ENCODE data around the gene MAML3.

Gene MAML3

DNA sequence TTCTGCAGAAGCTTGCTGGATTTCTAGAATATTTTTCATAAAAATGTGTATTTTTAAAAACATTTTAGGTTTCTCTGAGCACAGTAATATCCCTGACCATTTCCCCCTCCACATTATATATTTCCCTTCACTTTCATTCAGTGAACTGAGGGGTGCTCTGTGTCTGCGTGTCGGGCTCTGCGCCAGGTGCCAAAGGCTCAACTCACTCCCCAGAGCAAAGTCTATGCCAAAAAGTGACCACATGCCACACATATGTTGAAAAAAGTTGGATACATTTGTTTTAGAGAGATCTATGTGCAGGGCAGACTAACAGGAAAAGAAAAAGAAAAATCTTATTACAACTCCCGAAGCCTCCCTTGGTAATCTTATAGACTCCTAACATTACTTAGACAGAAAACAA, 254.6 kb downstream of the MAML3 start:
- H3K9me3 ChIP-seq (ENCODE audit: control insufficient read depth, insufficient read depth, low read length): no peaks in the 10 kb centered on the region
- no peaks in the 10 kb centered on the region for H3K36me3 ChIP-seq (ENCODE audit: control insufficient read depth, low read length)
- H3K4me1 ChIP-seq (ENCODE audit: control insufficient read depth, low read length): no peaks in the 10 kb centered on the region
- no peaks in the 10 kb centered on the region for H3K79me2 ChIP-seq (ENCODE audit: control insufficient read depth, low read length)
- TF ChIP-seq EZH2phosphoT487 (IDR thresholded peaks at IDR 0.05; ENCODE audit: borderline replicate concordance, low read length): no peak
- no peaks in the 10 kb centered on the region; the same call in 1 of the 2 replicates for H3F3A ChIP-seq (ENCODE audit: control insufficient read depth, insufficient read depth)
- H3K4me3 ChIP-seq (ENCODE audit: low read length): no peak overlapping the region
- H4K20me1 ChIP-seq (ENCODE audit: control insufficient read depth, insufficient read depth, low read depth, low read length): 0 out of 2 replicates have a peak, but pooled peaks cover 2% of the 10 kb centered on the region
- H3K9me2 ChIP-seq (replicated peaks; ENCODE audit: control insufficient read depth, low read length): no peaks in the 10 kb centered on the region
- H3K4me2 ChIP-seq (ENCODE audit: low read length): no peak overlapping the region
- H3K27ac ChIP-seq (ENCODE audit: low read depth, low read length): no peak overlapping the region
- no peaks in the 10 kb centered on the region for H3K27me3 ChIP-seq (ENCODE audit: control insufficient read depth, low read length)

DNA sequence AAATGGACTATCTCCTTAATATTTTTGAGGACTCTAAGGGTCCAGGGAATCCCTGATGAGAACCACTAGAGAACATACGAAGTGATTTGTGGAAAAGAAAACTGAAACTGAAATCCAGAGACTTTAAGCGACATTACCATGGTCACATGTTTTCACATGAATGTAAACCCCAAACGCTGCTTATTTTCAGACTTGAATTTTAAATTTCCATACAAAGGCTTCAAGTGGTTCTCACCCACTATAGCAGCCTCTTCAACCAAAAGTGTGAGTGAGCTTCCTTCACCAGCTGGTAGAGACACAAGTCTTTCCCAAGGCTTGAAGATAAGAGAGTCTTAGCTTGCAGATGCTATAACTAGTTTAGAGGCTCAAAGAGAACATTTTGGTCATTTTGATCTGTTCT, 255.7 kb downstream of the MAML3 start:
- H3K79me2 ChIP-seq (ENCODE audit: control insufficient read depth, low read length): no peaks in the 10 kb centered on the region
- H4K20me1 ChIP-seq (ENCODE audit: control insufficient read depth, insufficient read depth, low read depth, low read length): no peaks in the 10 kb centered on the region
- H3K4me3 ChIP-seq (ENCODE audit: low read length): no peak overlapping the region
- no peaks in the 10 kb centered on the region for H3K36me3 ChIP-seq (ENCODE audit: control insufficient read depth, low read length)
- H3K9me2 ChIP-seq (replicated peaks; ENCODE audit: control insufficient read depth, low read length): no peaks in the 10 kb centered on the region
- H3K27ac ChIP-seq (ENCODE audit: low read depth, low read length): no peak overlapping the region
- H3K4me2 ChIP-seq (ENCODE audit: low read length): no peak overlapping the region
- no peaks in the 10 kb centered on the region; the same call in 1 of the 2 replicates for H3F3A ChIP-seq (ENCODE audit: control insufficient read depth, insufficient read depth)
- H3K9me3 ChIP-seq (ENCODE audit: control insufficient read depth, insufficient read depth, low read length): no peaks in the 10 kb centered on the region
- H3K27me3 ChIP-seq (ENCODE audit: control insufficient read depth, low read length): no peaks in the 10 kb centered on the region
- no peaks in the 10 kb centered on the region for H3K4me1 ChIP-seq (ENCODE audit: control insufficient read depth, low read length)
- TF ChIP-seq, protein P1, sequence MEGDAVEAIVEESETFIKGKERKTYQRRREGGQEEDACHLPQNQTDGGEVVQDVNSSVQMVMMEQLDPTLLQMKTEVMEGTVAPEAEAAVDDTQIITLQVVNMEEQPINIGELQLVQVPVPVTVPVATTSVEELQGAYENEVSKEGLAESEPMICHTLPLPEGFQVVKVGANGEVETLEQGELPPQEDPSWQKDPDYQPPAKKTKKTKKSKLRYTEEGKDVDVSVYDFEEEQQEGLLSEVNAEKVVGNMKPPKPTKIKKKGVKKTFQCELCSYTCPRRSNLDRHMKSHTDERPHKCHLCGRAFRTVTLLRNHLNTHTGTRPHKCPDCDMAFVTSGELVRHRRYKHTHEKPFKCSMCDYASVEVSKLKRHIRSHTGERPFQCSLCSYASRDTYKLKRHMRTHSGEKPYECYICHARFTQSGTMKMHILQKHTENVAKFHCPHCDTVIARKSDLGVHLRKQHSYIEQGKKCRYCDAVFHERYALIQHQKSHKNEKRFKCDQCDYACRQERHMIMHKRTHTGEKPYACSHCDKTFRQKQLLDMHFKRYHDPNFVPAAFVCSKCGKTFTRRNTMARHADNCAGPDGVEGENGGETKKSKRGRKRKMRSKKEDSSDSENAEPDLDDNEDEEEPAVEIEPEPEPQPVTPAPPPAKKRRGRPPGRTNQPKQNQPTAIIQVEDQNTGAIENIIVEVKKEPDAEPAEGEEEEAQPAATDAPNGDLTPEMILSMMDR (IDR thresholded peaks at IDR 0.05; ENCODE audit: low read depth, low read length, poor library complexity, severe bottlenecking): no peak
- no peak for TF ChIP-seq EZH2phosphoT487 (IDR thresholded peaks at IDR 0.05; ENCODE audit: borderline replicate concordance, low read length)

DNA sequence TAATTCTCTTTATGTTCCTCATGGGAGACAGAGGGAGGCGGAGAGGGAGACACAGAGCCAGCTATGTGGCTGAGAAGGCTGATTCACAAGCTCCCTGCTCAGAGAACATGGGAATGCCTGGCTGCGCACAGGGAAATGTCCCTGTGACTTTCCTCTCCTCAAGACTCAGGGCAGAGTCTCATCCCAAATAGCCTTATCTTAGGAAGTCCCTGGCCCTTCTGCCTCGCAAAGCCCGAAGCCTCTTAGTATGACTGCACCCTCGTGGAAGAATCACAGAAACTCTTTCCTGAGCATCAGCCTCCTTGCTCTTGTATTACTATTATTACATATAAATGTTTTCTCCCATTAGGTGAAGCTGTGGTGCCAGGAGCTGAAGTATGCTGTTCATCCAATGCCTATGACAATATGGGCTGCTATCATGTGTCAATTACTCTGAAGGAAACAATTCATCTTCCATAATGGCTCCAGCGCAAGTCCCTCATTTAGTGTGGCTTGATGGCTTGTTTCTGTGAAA, 257.8 kb downstream of the MAML3 start:
- H3K9me3 ChIP-seq (ENCODE audit: control insufficient read depth, insufficient read depth, low read length): no peaks in the 10 kb centered on the region
- no peak overlapping the region for H3K4me3 ChIP-seq (ENCODE audit: low read length)
- no peaks in the 10 kb centered on the region for H3K79me2 ChIP-seq (ENCODE audit: control insufficient read depth, low read length)

DNA sequence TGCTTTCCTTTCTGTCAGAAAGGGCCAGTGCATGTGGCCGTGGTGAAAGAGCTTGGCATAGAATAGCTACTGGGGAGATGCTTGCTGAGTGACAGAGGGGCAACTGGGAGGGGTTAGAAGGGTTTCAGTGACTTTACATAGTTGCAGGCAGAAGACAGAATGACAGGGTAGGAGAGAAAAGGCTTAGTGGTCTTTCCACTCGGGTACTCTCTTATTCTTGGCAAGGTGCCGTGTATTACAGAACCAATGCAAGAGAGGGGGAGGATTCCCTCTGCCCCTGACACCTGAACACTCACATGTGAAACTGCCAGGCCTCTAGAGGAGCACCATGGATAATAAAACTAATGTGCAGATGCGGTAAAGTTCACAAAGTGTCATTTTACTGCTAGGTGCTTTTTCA, 260.2 kb downstream of the MAML3 start:
- no peak for TF ChIP-seq EZH2phosphoT487 (IDR thresholded peaks at IDR 0.05; ENCODE audit: borderline replicate concordance, low read length)
- TF ChIP-seq, protein P1 (IDR thresholded peaks at IDR 0.05; ENCODE audit: low read depth, low read length, poor library complexity, severe bottlenecking): no peak
- Histone ChIP-seq H3K27me3 (ENCODE audit: control insufficient read depth, low read length) (no peaks in the 10 kb centered on the region), H3K27ac (ENCODE audit: low read depth, low read length) (no peak overlapping the region), H3F3A (ENCODE audit: control insufficient read depth, insufficient read depth) (no peaks in the 10 kb centered on the region), H3K4me2 (ENCODE audit: low read length) (no peak overlapping the region), H3K9me2 (replicated peaks; ENCODE audit: control insufficient read depth, low read length) (no peaks in the 10 kb centered on the region), H3K79me2 (ENCODE audit: control insufficient read depth, low read length) (no peaks in the 10 kb centered on the region), H4K20me1 (ENCODE audit: control insufficient read depth, insufficient read depth, low read depth, low read length) (no peaks in the 10 kb centered on the region), H3K4me1 (ENCODE audit: control insufficient read depth, low read length) (peaks cover 3% of the 10 kb centered on the region), H3K4me3 (ENCODE audit: low read length) (no peak overlapping the region), H3K9me3 (ENCODE audit: control insufficient read depth, insufficient read depth, low read length) (no peaks in the 10 kb centered on the region), H3K36me3 (ENCODE audit: control insufficient read depth, low read length) (peaks cover 3% of the 10 kb centered on the region; the same call in 1 of the 2 replicates)

More for the DNA sequence above, 257.8 kb downstream of the MAML3 start:
- H3K9me2 ChIP-seq (replicated peaks; ENCODE audit: control insufficient read depth, low read length): no peaks in the 10 kb centered on the region
- no peak overlapping the region for H3K27ac ChIP-seq (ENCODE audit: low read depth, low read length)
- no peaks in the 10 kb centered on the region for H3K4me1 ChIP-seq (ENCODE audit: control insufficient read depth, low read length)
- H3K36me3 ChIP-seq (ENCODE audit: control insufficient read depth, low read length): no peaks in the 10 kb centered on the region
- no peak overlapping the region for H3K4me2 ChIP-seq (ENCODE audit: low read length)
- no peaks in the 10 kb centered on the region for H3K27me3 ChIP-seq (ENCODE audit: control insufficient read depth, low read length)
- no peaks in the 10 kb centered on the region for H4K20me1 ChIP-seq (ENCODE audit: control insufficient read depth, insufficient read depth, low read depth, low read length)
- no peak for TF ChIP-seq EZH2phosphoT487 (IDR thresholded peaks at IDR 0.05; ENCODE audit: borderline replicate concordance, low read length)
- TF ChIP-seq, protein P1 (IDR thresholded peaks at IDR 0.05; ENCODE audit: low read depth, low read length, poor library complexity, severe bottlenecking): no peak
- H3F3A ChIP-seq (ENCODE audit: control insufficient read depth, insufficient read depth): no peaks in the 10 kb centered on the region; the same call in 1 of the 2 replicates

Data from DOHH2 (cell line).